C4-2B (cell line): ENCODE measurements around the gene PARVA.

Experiments used
- ZFX ChIP-seq: fragments of 450-650 bp; IDR thresholded peaks from 2 replicates; pipeline ENCODE4 v1.6.1; 2017
- TF ChIP-seq, protein P1 (sequence below): fragments of 450-650 bp; conservative IDR thresholded peaks from 2 replicates; pipeline ENCODE4 v1.5.1; 2017; ENCODE audit warnings: mild to moderate bottlenecking

- TF ChIP-seq, protein P1, sequence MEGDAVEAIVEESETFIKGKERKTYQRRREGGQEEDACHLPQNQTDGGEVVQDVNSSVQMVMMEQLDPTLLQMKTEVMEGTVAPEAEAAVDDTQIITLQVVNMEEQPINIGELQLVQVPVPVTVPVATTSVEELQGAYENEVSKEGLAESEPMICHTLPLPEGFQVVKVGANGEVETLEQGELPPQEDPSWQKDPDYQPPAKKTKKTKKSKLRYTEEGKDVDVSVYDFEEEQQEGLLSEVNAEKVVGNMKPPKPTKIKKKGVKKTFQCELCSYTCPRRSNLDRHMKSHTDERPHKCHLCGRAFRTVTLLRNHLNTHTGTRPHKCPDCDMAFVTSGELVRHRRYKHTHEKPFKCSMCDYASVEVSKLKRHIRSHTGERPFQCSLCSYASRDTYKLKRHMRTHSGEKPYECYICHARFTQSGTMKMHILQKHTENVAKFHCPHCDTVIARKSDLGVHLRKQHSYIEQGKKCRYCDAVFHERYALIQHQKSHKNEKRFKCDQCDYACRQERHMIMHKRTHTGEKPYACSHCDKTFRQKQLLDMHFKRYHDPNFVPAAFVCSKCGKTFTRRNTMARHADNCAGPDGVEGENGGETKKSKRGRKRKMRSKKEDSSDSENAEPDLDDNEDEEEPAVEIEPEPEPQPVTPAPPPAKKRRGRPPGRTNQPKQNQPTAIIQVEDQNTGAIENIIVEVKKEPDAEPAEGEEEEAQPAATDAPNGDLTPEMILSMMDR = no peak
- TF ChIP-seq ZFX = no peak
These were observed 132.0 kb downstream of the PARVA start for GRCh38 chr11:12509371-12509770.
